ACHN (cell line): ENCODE results near the gene PDE1C.

Experiments
- DNase-seq: peaks from one replicate; pipeline ENCODE4 v3.0.0-alpha.2; 2015
- in situ Hi-C: cut with HindIII; loops from 2 replicates; pipeline ENCODE4 v1.10.0; 2017; ENCODE audit warnings: low sequenced_read_pairs, low pct_ligation_motif_present, low pct_unique_long_range_greater_than_20kb

The PDE1C gene

GRCh38 chr7:31962246-31962645 lies 108.0 kb downstream of the PDE1C start:
- DNase-seq: no peak
- in situ Hi-C loops: no loop called here

DNA sequence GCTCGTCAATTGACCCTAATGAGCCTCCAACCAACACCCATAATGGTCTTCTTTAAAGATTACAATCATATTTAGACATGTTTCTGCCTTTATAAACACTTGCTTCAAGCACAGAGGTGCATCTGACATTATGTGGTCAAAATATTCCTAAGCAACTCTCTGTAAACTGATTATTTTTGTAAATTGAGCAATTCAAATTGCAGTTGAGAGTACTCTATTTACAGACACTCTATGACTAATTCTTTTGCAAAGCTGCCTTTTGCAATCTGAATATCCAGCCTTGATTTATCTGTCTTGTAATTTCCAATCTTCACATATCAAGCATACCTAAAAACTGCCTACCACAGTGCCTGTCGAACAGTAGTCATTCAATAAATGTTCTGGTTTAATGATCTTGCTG lies 112.0 kb downstream of the PDE1C start:
- DNase-seq: no peak
- in situ Hi-C loops: no loop called here

DNA sequence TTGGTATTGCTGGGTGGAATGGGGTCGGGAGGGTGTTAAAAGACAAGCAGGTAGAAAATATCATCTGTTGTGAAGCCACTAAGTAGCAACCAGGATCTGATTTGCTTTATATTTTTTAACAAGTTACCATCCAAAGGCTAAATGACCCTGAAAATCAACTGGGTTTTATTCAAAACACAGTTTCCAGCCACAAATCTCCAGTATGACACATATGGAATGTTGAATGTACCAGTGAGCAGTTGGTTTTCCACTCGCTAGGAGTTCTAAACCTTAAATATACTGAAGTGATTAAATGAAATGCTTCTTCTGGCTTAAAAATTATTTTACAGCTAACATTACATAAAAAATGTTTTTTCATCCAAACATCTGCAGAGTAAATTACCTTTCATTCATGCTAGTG lies 112.5 kb downstream of the PDE1C start:
- in situ Hi-C loops: no loop called here
- DNase-seq: no peak

DNA sequence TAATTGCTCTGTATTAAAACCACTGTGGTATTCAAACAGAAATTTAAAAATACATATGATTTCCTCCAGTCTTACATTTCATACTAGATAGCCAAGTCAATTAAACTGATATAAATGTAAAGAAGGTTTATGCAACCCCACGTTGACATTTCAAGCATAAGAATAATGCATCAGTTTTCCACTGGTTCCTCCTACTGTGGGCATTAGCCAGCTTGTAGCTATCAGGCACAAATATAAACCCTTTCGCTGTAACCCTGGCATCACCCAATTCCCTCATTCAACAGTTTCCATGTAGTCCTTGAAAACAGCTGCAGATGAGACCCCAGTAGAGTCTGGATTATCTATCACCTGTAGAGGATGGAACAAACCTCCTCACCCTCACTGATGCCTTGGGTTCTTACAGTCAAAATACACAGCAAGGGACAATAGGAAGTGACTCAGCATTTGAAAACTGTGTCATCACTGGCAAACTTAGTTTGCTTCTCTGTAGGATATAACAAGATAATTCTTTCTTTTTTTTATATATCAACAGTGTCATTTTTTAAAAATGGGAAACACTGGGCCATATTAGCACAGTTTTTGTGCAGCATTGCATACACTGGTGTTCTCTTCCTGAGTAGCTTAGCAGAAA lies 113.0 kb downstream of the PDE1C start:
- peak; percentile 31 for DNase-seq
- in situ Hi-C loops: no loop called here

DNA sequence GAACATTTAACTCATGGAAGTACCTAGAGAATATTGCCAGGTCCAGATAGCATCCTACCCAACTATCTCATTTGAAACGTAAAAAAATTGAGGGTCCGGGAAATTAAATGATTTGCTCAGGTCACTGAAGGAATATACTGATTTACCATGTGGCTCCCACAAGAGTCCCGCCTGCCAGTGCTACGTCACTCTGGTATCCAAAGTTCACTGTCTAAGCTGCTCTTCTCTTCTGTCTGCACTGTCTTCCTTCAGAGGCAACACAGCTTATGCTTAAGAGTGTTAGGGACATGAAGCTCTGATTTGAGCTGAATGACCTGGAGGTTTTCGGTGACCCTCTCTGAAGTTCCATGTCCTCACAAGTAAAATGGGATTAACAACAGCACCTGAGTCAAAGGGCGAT lies 114.6 kb downstream of the PDE1C start:
- in situ Hi-C loops: no loop called here

DNA sequence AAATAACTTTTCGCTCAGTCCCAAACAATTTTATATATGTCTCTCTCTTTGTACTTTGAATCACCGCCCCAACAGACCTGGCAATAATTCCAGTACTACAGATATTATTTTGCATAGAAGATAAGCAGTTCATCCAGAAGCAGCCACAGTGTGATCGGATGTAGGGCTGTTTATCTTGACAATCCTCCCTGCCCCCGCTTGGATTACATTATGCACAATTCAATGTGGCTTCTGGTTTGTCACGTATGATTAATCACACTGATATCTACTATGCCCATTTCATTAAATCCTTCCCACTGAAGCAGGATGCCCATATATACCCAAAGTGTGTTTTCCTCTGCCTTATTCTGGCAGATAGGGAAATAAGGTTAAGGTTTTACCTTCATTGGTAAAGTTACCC lies 115.2 kb downstream of the PDE1C start:
- in situ Hi-C loops: no loop called here

More for the DNA sequence above, 114.6 kb downstream of the PDE1C start:
- DNase-seq: no peak

GRCh38 chr7:31954500-31954899 lies 115.7 kb downstream of the PDE1C start:
- DNase-seq: no peak
- in situ Hi-C loops: no loop called here

More for the DNA sequence above, 115.2 kb downstream of the PDE1C start:
- DNase-seq: no peak

GRCh38 chr7:31953432-31953831 lies 116.8 kb downstream of the PDE1C start:
- DNase-seq: no peak
- in situ Hi-C loops: no loop called here

- DNase-seq: no peak
- in situ Hi-C loops: no loop called here
Observed at GRCh38 chr7:31950091-31950755, 120.0 kb downstream of the PDE1C start.

- in situ Hi-C loops: no loop called here
- DNase-seq: peak; percentile 97
Observed at GRCh38 chr7:31948029-31948428, 122.2 kb downstream of the PDE1C start.

DNA sequence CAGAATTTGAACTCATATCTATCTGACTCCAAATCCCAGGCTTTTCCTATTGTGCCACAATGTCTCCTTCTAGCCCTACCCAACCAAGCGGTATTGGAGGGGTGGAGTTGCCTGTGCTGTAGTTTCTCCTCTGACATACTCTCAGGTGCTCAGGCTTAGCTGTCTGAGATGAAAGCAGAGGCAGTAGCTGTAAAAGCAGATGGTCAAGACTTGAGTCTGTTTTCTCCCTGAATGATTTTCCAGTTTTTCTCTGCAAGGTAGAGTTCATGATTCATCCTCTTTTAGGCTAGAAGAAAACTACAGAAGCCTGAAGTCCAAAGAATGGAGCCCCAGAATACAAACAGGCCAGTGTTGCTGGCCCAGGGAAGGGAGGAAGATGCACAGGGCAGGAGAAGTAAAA lies 130.0 kb downstream of the PDE1C start:
- no peak for DNase-seq
- in situ Hi-C loops: no loop called here

- in situ Hi-C loops: no loop called here
- peak; percentile 69 for DNase-seq
Observed at GRCh38 chr7:31939076-31939475, 131.1 kb downstream of the PDE1C start.

GRCh38 chr7:31938650-31939049 lies 131.6 kb downstream of the PDE1C start:
- DNase-seq: peak; percentile 87

GRCh38 chr7:31937982-31938381 lies 132.2 kb downstream of the PDE1C start:
- no peak for DNase-seq
- in situ Hi-C loops: no loop called here

More at GRCh38 chr7:31938650-31939049, 131.6 kb downstream of the PDE1C start:
- in situ Hi-C loops: no loop called here

DNA sequence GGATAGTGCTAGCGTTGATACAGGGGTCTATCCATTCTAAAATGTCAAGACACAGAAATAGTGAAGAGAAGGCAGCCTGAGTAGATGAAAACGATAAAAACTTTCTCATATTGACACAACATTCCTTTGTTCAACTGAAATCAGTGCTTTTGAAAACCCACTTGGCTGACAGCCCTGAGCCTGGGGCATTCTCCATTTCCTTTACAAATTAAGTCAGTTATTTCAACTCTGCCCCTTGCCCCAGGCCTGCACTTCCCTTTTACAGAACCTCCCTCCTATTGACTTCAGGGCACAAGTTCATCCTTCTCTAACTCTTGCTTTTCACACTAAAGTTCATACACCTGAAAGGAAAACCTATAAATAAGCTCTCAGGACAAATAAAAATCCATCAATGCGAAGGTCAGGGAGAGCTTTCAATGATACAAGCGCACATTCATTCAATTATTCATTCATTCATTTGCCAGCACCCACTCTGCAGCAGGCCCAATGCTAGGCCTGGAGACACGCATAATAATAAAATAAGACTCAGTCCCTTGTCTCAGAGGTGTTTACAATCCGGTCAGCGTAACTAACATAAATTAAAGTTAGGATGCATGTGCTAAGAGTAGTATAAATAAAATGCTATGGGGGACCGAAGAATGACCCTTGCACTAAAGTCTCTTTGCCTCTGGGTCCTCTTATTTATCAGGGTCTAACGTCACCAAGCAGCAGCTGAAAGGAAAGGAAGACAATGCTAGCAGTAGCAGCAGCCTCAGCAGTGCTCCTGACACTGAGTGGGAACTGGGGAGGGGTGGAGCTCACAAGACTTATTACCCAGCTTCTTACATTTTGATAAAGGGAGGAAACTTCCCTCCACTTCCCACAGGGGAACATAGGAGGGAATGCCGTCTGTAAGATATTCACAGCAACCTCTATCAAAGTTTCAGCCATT lies 134.8 kb downstream of the PDE1C start:
- in situ Hi-C loops: no loop called here
- DNase-seq: no peak

DNA sequence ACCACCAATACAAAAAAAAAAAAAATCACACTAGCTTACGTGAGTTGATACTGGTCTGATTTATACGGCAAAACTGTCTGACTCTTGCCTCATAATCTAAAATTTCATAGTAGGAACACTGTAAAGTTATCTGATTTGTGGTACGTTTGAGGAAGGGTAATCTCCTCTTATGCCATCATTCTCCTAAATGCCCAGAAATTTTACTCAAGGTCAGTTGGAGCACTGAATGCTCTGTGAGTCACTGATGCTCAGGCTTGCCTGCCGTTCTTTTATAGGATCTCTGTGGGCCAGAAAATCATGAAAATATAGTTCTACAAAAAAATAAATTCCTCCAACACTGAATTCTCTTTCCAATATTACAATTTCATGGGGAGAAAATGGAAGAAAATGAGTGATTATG lies 135.7 kb downstream of the PDE1C start:
- no peak for DNase-seq
- in situ Hi-C loops: no loop called here

DNA sequence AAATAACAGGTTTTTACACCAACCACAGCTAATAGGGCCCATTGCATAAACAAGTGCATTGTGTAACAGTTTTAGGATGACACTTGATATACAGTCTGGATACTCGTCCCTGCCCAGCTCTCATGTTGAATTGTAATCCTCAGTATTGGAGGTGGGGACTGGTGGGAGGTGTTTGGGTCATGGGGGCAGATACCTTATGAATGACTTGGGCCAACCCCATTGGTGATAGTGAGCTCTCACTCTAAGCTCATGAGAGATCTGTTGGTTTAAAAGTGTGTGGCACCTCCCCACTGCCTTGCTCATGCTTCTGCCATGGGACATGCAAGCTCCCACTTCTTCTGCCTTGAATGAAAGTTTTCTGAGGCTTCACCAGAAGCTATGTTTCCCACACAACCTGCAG lies 136.7 kb downstream of the PDE1C start:
- in situ Hi-C loops: no loop called here
- DNase-seq: no peak

GRCh38 chr7:31926991-31927584 lies 143.1 kb downstream of the PDE1C start:
- in situ Hi-C loops: no loop called here
- DNase-seq: no peak
